ENCODE measurements around the gene BOC.

The BOC gene

GRCh38 chr3:113205481-113205880 lies 5.9 kb upstream of the BOC start:
- H3K4me3 ChIP-seq (ENCODE audit: control insufficient read depth, low read depth, low read length): no peak overlapping the region
- no peak for DNase-seq (ENCODE audit: low read depth)
- TF ChIP-seq CTCF (conservative IDR thresholded peaks at IDR 0.05; ENCODE audit: control insufficient read depth, insufficient read depth, low read depth, low read length): no peak

- H3K4me3 ChIP-seq (ENCODE audit: control insufficient read depth, low read depth, low read length): peak overlapping the region; percentile 73
- no peak for TF ChIP-seq CTCF (conservative IDR thresholded peaks at IDR 0.05; ENCODE audit: control insufficient read depth, insufficient read depth, low read depth, low read length)
- DNase-seq (ENCODE audit: low read depth): peak; percentile 17
Observed at GRCh38 chr3:113210604-113211329, 590 bp upstream of the BOC start.

GRCh38 chr3:113212150-113212843 lies 940 bp downstream of the BOC start:
- H3K4me3 ChIP-seq (ENCODE audit: control insufficient read depth, low read depth, low read length): peak overlapping the region; percentile 73
- DNase-seq (ENCODE audit: low read depth): peak; percentile 46
- TF ChIP-seq CTCF (conservative IDR thresholded peaks at IDR 0.05; ENCODE audit: control insufficient read depth, insufficient read depth, low read depth, low read length): no peak

- peak overlapping the region; percentile 73 for H3K4me3 ChIP-seq (ENCODE audit: control insufficient read depth, low read depth, low read length)
- DNase-seq (ENCODE audit: low read depth): no peak
- TF ChIP-seq CTCF (conservative IDR thresholded peaks at IDR 0.05; ENCODE audit: control insufficient read depth, insufficient read depth, low read depth, low read length): no peak
Observed at GRCh38 chr3:113212844-113213375, 1.6 kb downstream of the BOC start.

- peak; percentile 20 for DNase-seq (ENCODE audit: low read depth)
- H3K4me3 ChIP-seq (ENCODE audit: control insufficient read depth, low read depth, low read length): no peak overlapping the region
- no peak for TF ChIP-seq CTCF (conservative IDR thresholded peaks at IDR 0.05; ENCODE audit: control insufficient read depth, insufficient read depth, low read depth, low read length)
Observed at GRCh38 chr3:113213896-113214587, 2.7 kb downstream of the BOC start.

GRCh38 chr3:113214917-113215595 lies 3.7 kb downstream of the BOC start:
- TF ChIP-seq CTCF (conservative IDR thresholded peaks at IDR 0.05; ENCODE audit: control insufficient read depth, insufficient read depth, low read depth, low read length): no peak
- peak; percentile 66 for DNase-seq (ENCODE audit: low read depth)
- no peak overlapping the region for H3K4me3 ChIP-seq (ENCODE audit: control insufficient read depth, low read depth, low read length)

Measured in fibroblast of mammary gland (primary cell).